ENCODE data around the gene MED26.

DNA sequence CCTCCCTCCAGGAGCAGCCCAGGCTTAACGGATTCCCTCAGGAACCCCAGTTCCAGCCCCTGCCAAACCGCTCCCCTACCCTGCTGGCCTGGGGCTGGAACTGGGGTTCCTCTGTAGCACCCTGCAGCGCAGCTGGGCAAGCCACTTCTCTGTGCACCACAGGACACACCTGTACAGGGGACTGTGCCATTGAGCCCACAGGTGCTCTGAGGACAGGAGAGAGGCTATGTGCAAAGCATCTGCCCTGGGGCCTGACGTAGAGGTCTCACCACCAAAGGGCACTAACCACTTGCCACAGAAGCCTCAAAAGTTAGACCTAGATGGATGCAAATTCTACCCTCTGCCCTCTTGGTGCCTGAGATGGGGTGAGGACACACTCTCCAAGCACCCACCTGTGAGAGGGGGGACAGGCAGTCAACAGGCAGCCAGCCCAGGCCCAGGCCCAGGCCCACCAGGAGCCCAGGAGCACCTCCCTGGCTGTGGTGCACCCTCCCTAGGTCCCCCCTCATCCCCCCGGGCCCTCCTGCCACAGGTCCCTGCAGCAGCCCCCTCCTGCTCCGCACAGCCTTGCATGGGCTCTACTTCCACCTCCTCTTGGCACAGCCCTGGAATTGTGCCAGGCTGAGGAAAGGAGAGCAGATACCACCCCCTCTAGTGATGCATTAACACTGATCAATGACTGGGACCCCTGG lies 28.2 kb downstream of the MED26 start:
- no peak for TF ChIP-seq CTCF (IDR thresholded peaks at IDR 0.05)
- TF ChIP-seq POLR2A (IDR thresholded peaks at IDR 0.05), result no peak
